Stimulated activated CD4-positive, alpha-beta T cell treated with anti-CD3 and anti-CD28 coated beads, Interleukin-1b, Interleukin-23, amount 100 ng/mL, for 4 hours (primary cell): Measurements from ENCODE around the gene FBXL14.
"Not testable (repeated sequence)": the region's sequence is repeated elsewhere in the genome, so short reads cannot be mapped to it uniquely, and the experiment has no call there.

Experiments used
- DNase-seq, 2 donors: peaks; one replicate each; pipeline ENCODE4 v3.0.0-alpha.2; 2020; ENCODE audit warnings: low read depth in 2 of 2

The FBXL14 gene

GRCh38 chr12:1572731-1573130 is 21.6 kb downstream of the FBXL14 start:
- no peak for DNase-seq

DNA sequence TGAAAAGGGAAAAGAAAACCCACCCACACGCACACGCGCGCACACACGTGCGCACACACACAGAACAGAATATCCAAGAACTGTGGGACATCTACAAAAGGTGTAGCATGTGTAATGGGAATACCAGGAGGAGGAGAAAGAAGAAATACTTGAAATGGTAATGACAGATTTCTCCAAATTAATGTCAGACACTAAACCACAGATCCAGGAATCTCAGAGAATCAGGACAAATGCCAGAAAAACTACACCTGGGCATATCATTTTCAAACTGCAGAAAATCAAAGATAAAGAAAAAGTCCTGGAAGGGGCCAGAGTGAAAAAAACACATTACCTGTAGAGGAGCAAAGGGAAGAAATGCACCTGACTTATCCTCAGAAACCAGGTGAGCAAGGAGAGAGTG is 26.5 kb downstream of the FBXL14 start:
- no peak for DNase-seq

- DNase-seq, result no peak
Measured at GRCh38 chr12:1566449-1567135, 27.8 kb downstream of the FBXL14 start.

DNA sequence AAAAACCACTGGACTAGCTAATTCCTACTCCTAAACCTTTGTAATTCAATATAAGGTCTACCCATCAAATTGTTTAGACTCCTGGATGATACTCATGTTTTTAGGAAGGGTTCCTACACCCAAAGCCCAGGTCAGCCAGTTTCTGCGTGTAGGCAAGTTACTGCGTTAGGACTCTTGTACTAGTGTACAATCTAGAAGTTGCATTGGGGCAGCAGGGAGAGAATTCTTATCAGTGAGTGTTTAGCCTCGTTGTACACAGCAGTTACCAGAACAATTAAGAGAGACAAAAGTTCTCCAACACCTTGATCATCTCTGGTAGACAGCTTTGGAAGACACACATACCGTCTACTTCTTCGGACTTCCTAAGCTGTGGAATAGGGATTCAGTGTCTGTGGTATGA is 29.2 kb downstream of the FBXL14 start:
- DNase-seq, result no peak

GRCh38 chr12:1564067-1564466 is 30.3 kb downstream of the FBXL14 start:
- DNase-seq, result no peak

GRCh38 chr12:1562813-1563407 is 31.5 kb downstream of the FBXL14 start:
- no peak for DNase-seq

- no peak for DNase-seq
Measured at GRCh38 chr12:1560704-1561103, 33.7 kb downstream of the FBXL14 start.

GRCh38 chr12:1559676-1560091 is 34.7 kb downstream of the FBXL14 start:
- DNase-seq, result no peak

- DNase-seq, result not testable (repeated sequence)
Measured at GRCh38 chr12:1558108-1558507, 36.3 kb downstream of the FBXL14 start.

- no peak for DNase-seq
Measured at GRCh38 chr12:1553987-1554982, 40.1 kb downstream of the FBXL14 start.

- DNase-seq, result no peak
Measured at GRCh38 chr12:1553536-1553935, 40.8 kb downstream of the FBXL14 start.

- no peak for DNase-seq
Measured at GRCh38 chr12:1552911-1553491, 41.4 kb downstream of the FBXL14 start.

- DNase-seq, result no peak
Measured at GRCh38 chr12:1552171-1552570, 42.2 kb downstream of the FBXL14 start.

GRCh38 chr12:1551496-1551895 is 42.9 kb downstream of the FBXL14 start:
- no peak for DNase-seq

GRCh38 chr12:1546931-1547640 is 47.3 kb downstream of the FBXL14 start:
- DNase-seq, result no peak

DNA sequence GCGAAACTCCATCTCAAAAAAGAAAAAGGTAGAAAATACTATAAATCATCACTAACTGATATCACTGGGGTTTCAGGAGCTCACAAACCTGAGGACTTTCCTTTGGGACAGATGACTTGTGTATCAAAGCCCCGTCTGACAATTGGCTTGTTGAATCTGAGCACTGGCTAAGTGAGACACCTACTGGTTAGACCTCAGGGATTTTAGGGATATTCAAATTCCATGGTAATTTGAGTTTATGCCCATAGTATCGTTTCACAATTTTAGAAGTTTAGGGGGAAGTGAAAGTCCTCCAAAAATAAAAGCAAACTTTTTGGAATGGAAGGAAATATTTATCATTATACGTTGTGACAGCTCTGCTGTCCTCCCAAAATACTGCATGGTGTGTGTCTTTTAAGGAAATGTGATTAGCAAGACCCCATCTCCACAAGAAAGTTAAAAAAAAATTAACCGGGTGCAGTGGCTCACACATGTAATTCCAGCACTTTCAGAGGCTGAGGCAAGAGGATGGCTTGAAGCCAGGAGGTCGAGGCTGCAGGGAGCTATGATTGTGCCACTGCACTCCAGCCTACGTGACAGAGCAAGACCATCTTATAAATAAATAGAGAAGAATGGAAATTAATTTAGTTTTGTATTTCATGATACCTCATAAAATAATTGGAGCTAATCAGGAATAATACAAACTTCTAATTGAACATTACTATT is 49.2 kb downstream of the FBXL14 start:
- DNase-seq, result no peak

DNA sequence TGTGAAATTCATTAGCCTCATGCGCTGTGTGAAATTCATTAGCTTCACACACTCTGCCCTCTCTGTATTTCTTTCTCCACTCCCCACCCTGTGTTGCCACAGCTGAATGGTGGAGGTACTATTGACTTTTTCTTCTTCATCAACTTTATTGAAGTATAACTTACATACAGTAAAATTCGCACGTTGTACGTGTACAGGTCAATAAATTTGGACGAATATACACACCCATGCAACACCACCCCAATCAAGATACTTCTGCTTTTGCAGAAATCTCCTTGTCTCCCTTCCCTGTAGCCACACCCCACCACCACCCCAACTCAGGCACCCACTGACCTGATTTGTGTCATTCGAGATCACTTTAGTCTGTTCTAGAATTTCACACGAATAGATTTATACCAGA is 51.8 kb downstream of the FBXL14 start:
- no peak for DNase-seq

DNA sequence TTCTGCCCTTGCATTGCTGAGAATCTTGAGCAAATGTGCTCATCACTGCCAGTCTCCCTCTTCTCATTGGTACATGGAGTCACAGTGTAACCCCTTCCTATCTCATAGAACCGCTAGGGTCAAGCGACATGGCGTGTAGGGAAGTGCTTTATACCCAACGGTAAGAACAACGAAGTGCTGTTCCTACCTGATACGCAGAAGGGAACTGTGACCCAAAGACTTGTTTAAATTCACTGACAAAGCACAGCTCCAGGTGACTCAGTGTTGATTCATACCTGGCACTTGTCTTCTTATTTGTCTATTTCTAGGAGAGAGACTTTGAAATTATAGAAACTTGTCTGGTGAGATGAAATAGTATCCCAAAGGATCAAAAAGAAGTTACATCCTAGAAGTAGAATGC is 53.7 kb downstream of the FBXL14 start:
- DNase-seq, result no peak

DNA sequence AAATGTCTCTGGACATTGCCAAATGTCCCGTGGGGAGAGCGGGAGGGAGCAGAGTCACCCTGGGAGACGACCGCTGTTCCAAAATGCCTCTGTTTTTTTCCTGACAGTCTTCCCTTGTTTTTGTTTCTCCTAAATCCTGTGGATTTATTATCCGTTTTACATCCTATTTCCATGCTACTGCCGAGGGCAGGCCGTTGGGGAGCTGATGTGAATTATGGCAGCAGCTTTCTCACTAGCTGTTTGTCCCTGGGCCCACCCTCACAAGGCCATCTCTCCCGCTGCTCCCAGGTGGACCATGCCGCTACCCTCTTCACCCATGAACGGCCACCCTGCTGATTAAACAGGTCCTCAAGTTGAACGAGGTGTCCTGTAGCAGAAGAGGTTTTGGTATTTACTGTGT is 55.2 kb downstream of the FBXL14 start:
- no peak for DNase-seq

- no peak for DNase-seq
Measured at GRCh38 chr12:1536817-1537216, 57.6 kb downstream of the FBXL14 start.

- no peak for DNase-seq
Measured at GRCh38 chr12:1534748-1535147, 59.6 kb downstream of the FBXL14 start.
